ENCODE measurements around the gene ARID3A. TPM values are rescaled to one million over a fixed set of nuclear protein-coding genes. Genes with fewer than 3 reads are reported as not detected.

The ARID3A gene
- total and polyA plus RNA-seq, 2 of the 8 experiments (the other 6 are each of a cell fraction or from before 2014, with no cell fraction given) = 40.5 to 77.4 TPM

GRCh38 chr19:1014161-1015060 is 88.6 kb downstream of the ARID3A start (continued):
- no peak for TF ChIP-seq SRF (IDR thresholded peaks at IDR 0.05; ENCODE audit: low read depth, low read length)
- no peak for TF ChIP-seq SIX5 (IDR thresholded peaks at IDR 0.05; ENCODE audit: low read depth, low read length)
- TF ChIP-seq EZH2 (IDR thresholded peaks at IDR 0.05; ENCODE audit: low read depth, low read length, severe bottlenecking) = no peak
- no peak for TF ChIP-seq SAP30 (IDR thresholded peaks at IDR 0.05; ENCODE audit: insufficient read depth, insufficient replicate concordance, low read length)
